HG02981 (cell line): ENCODE measurements around the gene TBC1D13.
A peak's percentile ranks its signal among the peaks of the same experiment; 100 is the strongest.
"Not testable (repeated sequence)": the region's sequence is repeated elsewhere in the genome, so short reads cannot be mapped to it uniquely, and the experiment has no call there.

ENCODE experiments used
- ATAC-seq: cut with Tn5 transposase; IDR thresholded peaks from one replicate; pipeline ENCODE4 v1.9.1; 2021; ENCODE audit warnings: mild to moderate bottlenecking, moderate library complexity; ENCODE audit not compliant: unreplicated experiment

Gene TBC1D13, protein sequence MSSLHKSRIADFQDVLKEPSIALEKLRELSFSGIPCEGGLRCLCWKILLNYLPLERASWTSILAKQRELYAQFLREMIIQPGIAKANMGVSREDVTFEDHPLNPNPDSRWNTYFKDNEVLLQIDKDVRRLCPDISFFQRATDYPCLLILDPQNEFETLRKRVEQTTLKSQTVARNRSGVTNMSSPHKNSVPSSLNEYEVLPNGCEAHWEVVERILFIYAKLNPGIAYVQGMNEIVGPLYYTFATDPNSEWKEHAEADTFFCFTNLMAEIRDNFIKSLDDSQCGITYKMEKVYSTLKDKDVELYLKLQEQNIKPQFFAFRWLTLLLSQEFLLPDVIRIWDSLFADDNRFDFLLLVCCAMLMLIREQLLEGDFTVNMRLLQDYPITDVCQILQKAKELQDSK

DNA sequence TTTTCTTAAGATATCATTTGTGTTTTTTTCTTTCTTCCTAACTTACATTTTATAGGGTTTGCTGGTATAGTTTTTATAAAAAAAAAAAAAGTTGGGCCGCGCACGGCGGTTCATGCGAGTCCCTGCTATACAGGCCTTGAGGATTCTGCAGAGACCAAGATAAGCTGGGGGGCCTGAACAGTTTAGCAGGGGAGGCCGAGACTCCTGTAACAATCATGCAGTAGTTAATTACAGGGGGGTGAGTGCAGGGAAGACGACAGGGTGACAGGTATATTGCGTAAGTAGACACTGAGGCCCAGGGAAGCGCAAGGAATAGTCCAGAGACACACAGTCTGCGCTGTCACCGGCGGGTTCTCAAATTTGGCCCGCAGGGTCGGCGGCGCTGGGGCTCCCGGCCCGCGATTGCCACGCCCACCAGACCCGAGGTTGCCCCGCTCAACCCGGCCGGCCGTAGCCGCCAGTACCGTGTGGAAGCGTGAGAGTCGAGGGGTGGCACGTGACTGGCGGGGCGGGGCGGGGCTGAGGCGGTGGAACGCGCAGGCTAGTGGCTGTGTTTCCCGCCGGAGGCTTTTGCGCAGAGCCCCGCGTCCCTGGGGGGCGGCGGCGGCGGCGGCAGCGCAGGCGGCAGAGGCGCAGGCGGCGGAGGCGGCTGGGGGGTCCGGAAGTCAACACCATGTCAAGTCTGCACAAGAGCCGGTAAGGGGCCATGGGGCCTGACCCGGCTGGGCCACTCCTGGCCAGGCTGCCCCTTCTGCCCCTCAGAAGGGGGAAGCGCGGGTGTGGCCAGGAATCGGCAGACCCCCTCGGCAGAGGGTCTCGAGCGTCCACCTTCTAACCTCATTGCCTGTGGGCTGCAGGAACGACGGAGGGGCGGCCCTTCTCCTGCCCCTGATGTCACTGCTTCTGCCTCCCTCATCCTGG is at the start of gene TBC1D13:
TBC1D13 (plus strand) TSS at position 573 of the 921 bp plus-strand sequence; CDS start at position 674, 101 bp downstream.
- peak; percentile 86 for ATAC-seq

- ATAC-seq, result no peak
Observed at GRCh38 chr9:128742401-128742800, 44.7 kb upstream of the TBC1D13 start.

GRCh38 chr9:128743421-128743820 is 43.6 kb upstream of the TBC1D13 start:
- ATAC-seq, result no peak

GRCh38 chr9:128747241-128747640 is 39.8 kb upstream of the TBC1D13 start:
- ATAC-seq, result no peak

- no peak for ATAC-seq
Observed at GRCh38 chr9:128750926-128751595, 36.0 kb upstream of the TBC1D13 start.

DNA sequence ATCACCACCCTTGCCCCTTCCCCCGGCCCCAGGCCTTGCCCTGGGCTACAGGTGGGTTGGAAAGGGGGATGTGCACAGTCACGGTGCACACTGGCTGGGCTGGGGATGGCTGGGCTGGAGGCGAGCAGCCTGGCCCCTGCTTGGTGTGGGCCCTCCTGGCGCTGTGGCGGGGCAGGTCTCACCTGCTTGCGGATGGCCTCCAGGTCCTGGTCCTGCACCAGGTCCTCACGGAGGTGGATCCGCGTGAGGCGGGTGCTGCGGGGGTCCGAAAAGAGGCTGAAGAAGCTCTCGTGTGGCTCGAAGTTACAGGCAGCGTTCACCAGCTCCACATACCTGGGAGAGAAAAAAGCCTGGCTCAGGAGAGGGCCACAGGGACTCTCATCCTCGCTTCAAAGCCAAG is 33.4 kb upstream of the TBC1D13 start:
- ATAC-seq, result no peak

GRCh38 chr9:128757602-128758001 is 29.5 kb upstream of the TBC1D13 start:
- no peak for ATAC-seq

- ATAC-seq, result no peak
Observed at GRCh38 chr9:128762671-128763449, 24.2 kb upstream of the TBC1D13 start.

DNA sequence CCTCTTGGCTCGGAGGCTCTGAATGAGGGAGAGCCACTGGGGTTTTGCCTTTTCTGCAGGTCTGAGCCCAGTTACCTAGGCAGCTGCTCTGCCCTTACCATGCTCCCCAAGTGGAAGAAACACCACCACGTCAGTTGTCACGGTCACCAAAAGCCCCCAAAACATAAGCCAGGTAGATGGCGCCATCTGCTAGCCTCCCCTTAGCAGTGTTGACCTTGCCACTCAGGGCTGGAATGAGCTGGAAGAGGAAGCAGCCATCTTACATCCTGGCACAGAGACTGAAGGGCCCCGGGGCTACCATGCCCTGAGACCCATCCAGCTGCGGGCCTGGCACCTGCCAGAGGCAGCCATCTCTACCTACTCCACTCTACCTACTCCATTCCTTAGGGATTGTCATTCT is 22.7 kb upstream of the TBC1D13 start:
- no peak for ATAC-seq

DNA sequence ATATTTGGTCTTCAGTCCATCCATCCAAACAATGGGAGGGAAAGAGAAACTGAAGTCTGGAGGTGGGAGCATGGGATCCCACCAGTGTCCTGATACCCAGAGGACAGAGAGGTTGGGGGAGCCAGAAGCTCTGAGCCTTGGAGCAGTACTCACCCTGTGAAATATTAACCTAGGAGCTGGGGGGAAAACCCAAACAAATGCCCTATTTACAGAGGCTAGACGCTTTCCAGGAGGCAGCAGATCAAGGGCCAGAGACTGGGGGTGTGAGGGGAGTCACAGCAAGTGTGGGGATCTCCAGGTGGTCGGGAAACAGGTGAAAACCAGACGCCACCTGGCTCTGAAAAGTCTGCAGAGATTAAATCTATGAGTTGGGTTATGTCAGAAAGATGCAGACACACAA is 21.6 kb upstream of the TBC1D13 start:
- ATAC-seq, result no peak

GRCh38 chr9:128768606-128769005 is 18.4 kb upstream of the TBC1D13 start:
- ATAC-seq, result no peak

- no peak for ATAC-seq
Observed at GRCh38 chr9:128770286-128771030, 16.6 kb upstream of the TBC1D13 start.

GRCh38 chr9:128771094-128771721 is 15.8 kb upstream of the TBC1D13 start:
- ATAC-seq, result peak; percentile 31

DNA sequence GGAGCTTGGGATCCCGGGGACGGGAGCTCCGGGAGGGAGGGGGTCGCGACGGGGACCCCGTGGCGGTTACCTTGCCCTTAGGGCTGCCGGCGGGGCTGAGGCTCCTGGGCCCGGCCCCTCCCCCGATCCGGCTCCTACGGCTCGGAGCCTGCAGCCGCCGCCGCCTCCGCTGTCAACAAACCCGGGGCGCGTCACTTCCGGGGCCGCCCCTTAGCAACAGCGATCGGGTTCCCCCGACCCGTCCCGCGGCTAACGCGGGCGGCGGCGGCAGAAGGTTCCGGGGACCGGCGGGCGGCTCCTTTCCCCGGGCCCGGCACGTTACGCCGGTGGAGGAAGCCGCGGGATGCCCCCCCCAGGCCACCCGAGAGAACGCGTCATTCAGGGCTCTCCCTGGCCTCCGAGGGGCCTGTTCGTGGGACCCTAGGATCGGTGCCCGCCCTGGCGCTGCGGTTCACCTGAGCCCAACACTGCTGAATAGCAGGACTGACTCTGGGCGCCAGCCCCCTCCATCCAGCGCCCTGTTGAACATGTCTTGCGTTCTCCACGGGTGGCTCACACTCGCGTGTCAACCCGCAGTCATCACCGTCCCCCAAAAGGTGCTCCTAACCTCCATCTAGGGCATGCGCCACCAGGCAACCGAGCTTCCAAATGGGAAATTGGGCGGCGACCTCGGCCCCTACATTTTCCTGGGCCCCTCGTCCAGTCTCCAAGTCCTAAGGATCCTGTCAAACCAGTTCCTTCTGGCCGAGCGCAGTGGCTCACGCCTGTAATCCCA is 15.1 kb upstream of the TBC1D13 start, which contains the start of gene ZER1:
ZER1 (minus strand) TSS at position 183 of the 775 bp plus-strand sequence. CDS start 16,362 bp downstream, outside the sequence.
- ATAC-seq, result peak; percentile 80

DNA sequence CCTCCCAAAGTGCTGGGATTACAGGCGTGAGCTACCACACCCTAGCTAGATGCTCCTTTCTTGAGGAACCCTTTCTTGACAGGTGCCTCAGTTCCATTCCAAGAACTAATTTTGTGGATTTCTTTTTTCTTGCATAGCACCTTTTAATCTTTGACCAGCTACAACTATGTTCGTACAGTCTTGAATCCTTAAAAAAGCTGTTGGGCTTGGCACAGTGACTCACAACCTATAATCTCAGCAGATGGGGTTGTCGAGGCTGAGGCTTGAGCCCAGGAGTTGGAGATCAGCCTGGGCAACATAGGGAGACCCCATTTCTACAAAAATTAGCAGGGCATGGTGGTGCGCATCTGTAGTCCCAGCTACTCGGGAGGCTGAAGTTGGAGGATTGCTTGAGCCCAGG is 14.0 kb upstream of the TBC1D13 start:
- no peak for ATAC-seq

GRCh38 chr9:128774804-128775203 is 12.2 kb upstream of the TBC1D13 start:
- ATAC-seq, result no peak

- ATAC-seq, result not testable (repeated sequence)
Observed at GRCh38 chr9:128780093-128780492, 7.0 kb upstream of the TBC1D13 start.
